Gastrocnemius medialis (tissue), 4 donors: Measurements from ENCODE around the gene VASP. TPM values are rescaled to one million over a fixed set of nuclear protein-coding genes. Genes with fewer than 3 reads are reported as not detected.

ENCODE experiments used
- ATAC-seq, 2 donors: fragments of 150-250 bp; one replicate each; pipeline ENCODE4 v1.9.1; 2016
- DNase-seq, 2 donors: peaks; one replicate each; pipeline ENCODE4 v3.0.0-alpha.2; 2019
- H3K27ac ChIP-seq, 4 donors: fragments of 200-600 bp; sonication (generic); 1 replicate in 1 of 4; 2 replicates in 3 of 4; pipeline ENCODE4 v1.5.1; 2016 to 2018; ENCODE audit warnings: mild to moderate bottlenecking in 2 of 4, moderate library complexity in 1 of 4
- H3K27me3 ChIP-seq, 3 donors: fragments of 200-600 bp; sonication (generic) in 2 of 3; 1 replicate in 1 of 3; 2 replicates in 2 of 3; pipeline versions ENCODE4 v1.5.1 to v1.6.0; 2016 to 2019; ENCODE audit warnings: mild to moderate bottlenecking in 1 of 3, moderate library complexity in 1 of 3
- H3K36me3 ChIP-seq, 2 donors: fragments of 200-600 bp; sonication (generic) in 1 of 2; one replicate each; pipeline ENCODE4 v1.5.1; 2017 to 2018
- H3K4me1 ChIP-seq, 2 donors: fragments of 200-600 bp; sonication (generic) in 1 of 2; one replicate each; pipeline ENCODE4 v1.5.1; 2016 to 2017; ENCODE audit warnings: mild to moderate bottlenecking in 2 of 2
- H3K4me3 ChIP-seq, 4 donors: fragments of 200-600 bp; sonication (generic) in 3 of 4; 1 replicate in 1 of 4; 2 replicates in 3 of 4; pipeline ENCODE4 v1.5.1; 2016 to 2019; ENCODE audit warnings: mild to moderate bottlenecking in 2 of 4
- H3K9me3 ChIP-seq, 3 donors: fragments of 200-600 bp; sonication (generic) in 2 of 3; 1 replicate in 1 of 3; 2 replicates in 2 of 3; pipeline ENCODE4 v1.5.1; 2016 to 2019
- CTCF ChIP-seq, 5 experiments: fragments of 450-650 bp in 3 of 5; fragments of 200-600 bp in 2 of 5; sonication (generic) in 2 of 5; IDR thresholded peaks in 4 of 5; conservative IDR thresholded peaks in 1 of 5; 1 replicate in 4 of 5; 2 replicates in 1 of 5; pipeline ENCODE4 v1.5.1; 2016 to 2019; ENCODE audit warnings: antibody characterized with exemption in 5 of 5, mild to moderate bottlenecking in 3 of 5, moderate library complexity in 3 of 5
- POLR2A ChIP-seq, 2 donors: fragments of 450-650 bp; IDR thresholded peaks; one replicate each; pipeline ENCODE4 v1.6.1; 2017; ENCODE audit warnings: antibody characterized with exemption in 2 of 2, mild to moderate bottlenecking in 2 of 2, moderate library complexity in 2 of 2
- in situ Hi-C, 4 donors: fragments of 200-750 bp; cut with MboI; loops; one replicate each; pipeline versions ENCODE4 v1.15.0 to v1.8.0; 2017; ENCODE audit warnings: low sequenced_read_pairs in 4 of 4
- intact Hi-C: fragments of 100-400 bp; cut with DNase I; formaldehyde crosslinking; loops from one replicate; pipeline ENCODE4 v1.15.1; 2023; ENCODE audit warnings: low total_unique reads
- total RNA-seq, 4 donors: library from RNA; depleted of rRNA; stranded (reverse); fragments of >200 nt; gene quantifications; one replicate each; pipeline versions ENCODE4 v1.1.0 to v1.2.3, GENCODE V29; 2016

The VASP gene
- 10 to 100 TPM; 10.2 to 18.2 (median 16.4) TPM for total RNA-seq

- peak in 1 of 5 experiments; percentile 5 for TF ChIP-seq CTCF (IDR thresholded peaks at IDR 0.05 in 4 of 5, conservative IDR thresholded peaks at IDR 0.05 in 1 of 5)
- TF ChIP-seq POLR2A (IDR thresholded peaks at IDR 0.05): peak; percentile 84
- Histone ChIP-seq H3K27ac (peak within 1 kb of the TSS; percentile 90 to 96 (median 94)), H3K4me3 (peak within 1 kb of the TSS; percentile 84 to 91 (median 88)), H3K9me3 (no peaks in the 10 kb centered on the region), H3K36me3 (no peaks in the 10 kb centered on the region), H3K4me1 (peaks cover 21 to 23% of the 10 kb centered on the region in 2 donors), H3K27me3 (no peaks in the 10 kb centered on the region)
- ATAC-seq (peak; percentile 81 to 82), DNase-seq (peak; percentile 84 to 87)
- intact Hi-C loops: loop anchor here (2.0 kb wide), 1 partner anchor 210 kb away; no protein-coding TSS in a partner anchor
- in situ Hi-C loops: no loop called here
Measured at GRCh38 chr19:45506989-45507871, at the start of gene VASP. VASP (plus strand) TSS chr19:45507479; CDS start chr19:45507772, 293 bp downstream.

- H3K27ac ChIP-seq: no peak overlapping the region
- H3K27me3 ChIP-seq: no peaks in the 10 kb centered on the region
- no peak overlapping the region for H3K4me3 ChIP-seq
- H3K36me3 ChIP-seq: no peaks in the 10 kb centered on the region
- no peaks in the 10 kb centered on the region for H3K9me3 ChIP-seq
- DNase-seq (no peak), ATAC-seq (no peak)
- intact Hi-C loops: no loop called here
- H3K4me1 ChIP-seq: peaks cover 18 to 19% of the 10 kb centered on the region in 2 donors
- in situ Hi-C loops: no loop called here
- TF ChIP-seq CTCF (IDR thresholded peaks at IDR 0.05 in 4 of 5, conservative IDR thresholded peaks at IDR 0.05 in 1 of 5): no peak
Measured at GRCh38 chr19:45457776-45458175, 49.5 kb upstream of the VASP start.

GRCh38 chr19:45460807-45461347 is 46.4 kb upstream of the VASP start:
- Histone ChIP-seq H3K9me3 (no peaks in the 10 kb centered on the region), H3K4me1 (peaks cover 5% of the 10 kb centered on the region in 2 donors), H3K27me3 (no peaks in the 10 kb centered on the region), H3K4me3 (no peak overlapping the region), H3K36me3 (no peaks in the 10 kb centered on the region), H3K27ac (no peak overlapping the region)
- in situ Hi-C loops: no loop called here
- no peak for DNase-seq
- ATAC-seq: no peak
- TF ChIP-seq CTCF (IDR thresholded peaks at IDR 0.05 in 4 of 5, conservative IDR thresholded peaks at IDR 0.05 in 1 of 5): no peak
- intact Hi-C loops: no loop called here

GRCh38 chr19:45462174-45462573 is 45.1 kb upstream of the VASP start:
- Histone ChIP-seq H3K27ac (no peak overlapping the region), H3K27me3 (no peaks in the 10 kb centered on the region), H3K36me3 (no peaks in the 10 kb centered on the region), H3K4me1 (peaks cover 4 to 6% of the 10 kb centered on the region in 2 donors), H3K9me3 (no peaks in the 10 kb centered on the region), H3K4me3 (no peak overlapping the region)
- ATAC-seq (no peak), DNase-seq (no peak)
- intact Hi-C loops (no loop called here), in situ Hi-C loops (no loop called here)
- TF ChIP-seq POLR2A (IDR thresholded peaks at IDR 0.05) (no peak), CTCF (IDR thresholded peaks at IDR 0.05 in 4 of 5, conservative IDR thresholded peaks at IDR 0.05 in 1 of 5) (no peak)
